NOMO-1 treated with dmso at 0.1 percent for 144 hours (cell line): Measurements from ENCODE around the gene C1QTNF1.
"Not testable (repeated sequence)": the region's sequence is repeated elsewhere in the genome, so short reads cannot be mapped to it uniquely, and the experiment has no call there.

Experiments used
- DNase-seq: peaks from one replicate; lab custom pipeline; 2025; ENCODE audit not compliant: unreplicated experiment; lab: John Stamatoyannopoulos, UW

Gene C1QTNF1

GRCh38 chr17:79052131-79052530 lies 28.2 kb downstream of the C1QTNF1 start:
- no peak for DNase-seq

GRCh38 chr17:79053251-79053925 lies 29.4 kb downstream of the C1QTNF1 start:
- DNase-seq: no peak

GRCh38 chr17:79054200-79054960 lies 30.4 kb downstream of the C1QTNF1 start:
- no peak for DNase-seq

- no peak for DNase-seq
Observed at GRCh38 chr17:79055197-79055596, 31.2 kb downstream of the C1QTNF1 start.

GRCh38 chr17:79057737-79058385 lies 33.9 kb downstream of the C1QTNF1 start:
- DNase-seq: no peak

GRCh38 chr17:79062691-79063090 lies 38.7 kb downstream of the C1QTNF1 start:
- DNase-seq: no peak

GRCh38 chr17:79064026-79064425 lies 40.1 kb downstream of the C1QTNF1 start:
- DNase-seq: no peak

GRCh38 chr17:79065105-79065670 lies 41.2 kb downstream of the C1QTNF1 start:
- DNase-seq: peak; percentile 21

GRCh38 chr17:79066963-79067362 lies 43.0 kb downstream of the C1QTNF1 start:
- no peak for DNase-seq

GRCh38 chr17:79070266-79070880 lies 46.4 kb downstream of the C1QTNF1 start:
- no peak for DNase-seq

- no peak for DNase-seq
Observed at GRCh38 chr17:79071161-79071740, 47.3 kb downstream of the C1QTNF1 start.

- DNase-seq: no peak
Observed at GRCh38 chr17:79072544-79072943, 48.6 kb downstream of the C1QTNF1 start.

- DNase-seq: no peak
Observed at GRCh38 chr17:79073016-79073705, 49.2 kb downstream of the C1QTNF1 start.

GRCh38 chr17:79073706-79074088 lies 49.7 kb downstream of the C1QTNF1 start:
- DNase-seq: no peak

GRCh38 chr17:79074121-79074648 lies 50.2 kb downstream of the C1QTNF1 start:
- DNase-seq: not testable (repeated sequence)

- peak; percentile 97 for DNase-seq
Observed at GRCh38 chr17:79074649-79075445, 50.9 kb downstream of the C1QTNF1 start, which contains the start of gene ENGASE. Gene ENGASE (plus strand): TSS chr17:79074824. CDS start chr17:79074945, 121 bp downstream.

GRCh38 chr17:79075446-79075750 lies 51.4 kb downstream of the C1QTNF1 start:
- DNase-seq: no peak

- DNase-seq: no peak
Observed at GRCh38 chr17:79075861-79076406, 52.0 kb downstream of the C1QTNF1 start.

GRCh38 chr17:79077587-79077986 lies 53.6 kb downstream of the C1QTNF1 start:
- DNase-seq: no peak
